ENCODE measurements around the gene HK2.
A peak's percentile ranks its signal among the peaks of the same experiment; 100 is the strongest.
"Not testable (repeated sequence)": the region's sequence is repeated elsewhere in the genome, so short reads cannot be mapped to it uniquely, and the experiment has no call there.

Gene HK2

GRCh38 chr2:74833418-74834233, at the start of gene HK2:
TSS of gene HK2 (plus strand) at chr2:74834127. CDS start at chr2:74834581, 454 bp downstream.
- DNase-seq (ENCODE audit: low spot score), result peak; percentile 99
- no peak for TF ChIP-seq CTCF (IDR thresholded peaks at IDR 0.05; ENCODE audit: extremely low read depth, missing control alignments)

- TF ChIP-seq CTCF (IDR thresholded peaks at IDR 0.05; ENCODE audit: extremely low read depth, missing control alignments), result no peak
- DNase-seq (ENCODE audit: low spot score), result no peak
These were observed 44.7 kb upstream of the HK2 start for GRCh38 chr2:74789271-74789670.

- no peak for TF ChIP-seq CTCF (IDR thresholded peaks at IDR 0.05; ENCODE audit: extremely low read depth, missing control alignments)
- DNase-seq (ENCODE audit: low spot score), result no peak
These were observed 41.6 kb upstream of the HK2 start for GRCh38 chr2:74792282-74792681.

- DNase-seq (ENCODE audit: low spot score), result not testable (repeated sequence)
These were observed 39.0 kb upstream of the HK2 start for GRCh38 chr2:74794878-74795277.

GRCh38 chr2:74806355-74806839, 27.5 kb upstream of the HK2 start:
- DNase-seq (ENCODE audit: low spot score), result no peak
- no peak for TF ChIP-seq CTCF (IDR thresholded peaks at IDR 0.05; ENCODE audit: extremely low read depth, missing control alignments)

- no peak for DNase-seq (ENCODE audit: low spot score)
- no peak for TF ChIP-seq CTCF (IDR thresholded peaks at IDR 0.05; ENCODE audit: extremely low read depth, missing control alignments)
These were observed 27.0 kb upstream of the HK2 start for GRCh38 chr2:74806920-74807319.

GRCh38 chr2:74812787-74813590, 20.9 kb upstream of the HK2 start:
- no peak for TF ChIP-seq CTCF (IDR thresholded peaks at IDR 0.05; ENCODE audit: extremely low read depth, missing control alignments)
- no peak for DNase-seq (ENCODE audit: low spot score)

All from GM20000 (cell line).